SK-N-SH (cell line): ENCODE measurements around the gene RCCD1. TPM values are rescaled to one million over a fixed set of nuclear protein-coding genes. Genes with fewer than 3 reads are reported as not detected.

Source experiments
- CTCF ChIA-PET: fragments of 300-600, 350-600 bp; formaldehyde crosslinking; extraction: SDS; loops from one replicate; lab custom pipeline; 2021; lab: Yijun Ruan, JAX
- POLR2A ChIA-PET: fragments of 350-600 bp; sonication (Branson Sonifier 250); formaldehyde crosslinking; extraction: SDS; loops from one replicate; lab custom pipeline; 2020; ENCODE audit warnings: antibody characterized with exemption, inconsistent platforms; lab: Yijun Ruan, JAX
- DNase-seq: peaks from one replicate; pipeline ENCODE4 v3.0.0; 2012
- H2AFZ ChIP-seq: fragments of 200-600 bp; sonication (generic); 2 replicates; pipeline ENCODE4 v1.8.1; 2016; ENCODE audit warnings: antibody characterized with exemption, mild to moderate bottlenecking, low read depth
- H3F3A ChIP-seq: fragments of 200-600 bp; sonication (generic); replicated peaks from 2 replicates; pipeline ENCODE3; 2016; ENCODE audit warnings: antibody characterized with exemption, mild to moderate bottlenecking; ENCODE audit not compliant: insufficient read depth
- H3K27ac ChIP-seq, 2 experiments: fragments of 200-500 bp in 1 of 2; fragments of 200-600 bp in 1 of 2; sonication (Bioruptor generic) in 1 of 2; sonication (generic), shearing (Covaris generic) in 1 of 2; 2 replicates each; pipeline versions ENCODE4 v1.5.1 to v1.6.1; 2014 to 2016; ENCODE audit warnings: low read depth in 2 of 2, inconsistent platforms in 1 of 2, low read length in 1 of 2, mild to moderate bottlenecking in 1 of 2, mixed read lengths in 1 of 2
- H3K27me3 ChIP-seq: fragments of 200-600 bp; sonication (generic), shearing (Covaris generic); 2 replicates; pipeline ENCODE4 v1.6.1; 2016; ENCODE audit warnings: mixed run types; ENCODE audit not compliant: insufficient read depth
- H3K36me3 ChIP-seq, 2 experiments: fragments of 200-500 bp in 1 of 2; fragments of 200-600 bp in 1 of 2; sonication (Bioruptor generic) in 1 of 2; sonication (generic) in 1 of 2; replicated peaks in 1 of 2; 2 replicates each; pipeline versions ENCODE3 to v1.5.1; 2014 to 2016; ENCODE audit warnings: low read length in 1 of 2, mild to moderate bottlenecking in 1 of 2; ENCODE audit not compliant: insufficient read depth in 2 of 2, control insufficient read depth in 1 of 2
- H3K4me1 ChIP-seq, 2 experiments: fragments of 200-500 bp in 1 of 2; fragments of 200-600 bp in 1 of 2; sonication (Bioruptor generic) in 1 of 2; sonication (generic), shearing (Covaris generic) in 1 of 2; 2 replicates each; pipeline versions ENCODE4 v1.5.1 to v1.6.1; 2014 to 2016; ENCODE audit warnings: low read depth in 1 of 2, low read length in 1 of 2, mixed run types in 1 of 2; ENCODE audit not compliant: insufficient read depth in 2 of 2, control insufficient read depth in 1 of 2
- H3K4me2 ChIP-seq: fragments of 200-600 bp; sonication (generic), shearing (Covaris generic); 2 replicates; pipeline ENCODE4 v1.6.1; 2017; ENCODE audit warnings: mixed run types
- H3K4me3 ChIP-seq, 2 experiments: fragments of 200-500 bp in 1 of 2; fragments of 200-600 bp in 1 of 2; sonication (Bioruptor generic) in 1 of 2; sonication (generic), shearing (Covaris generic) in 1 of 2; 2 replicates each; pipeline versions ENCODE4 v1.5.1 to v1.8.1; 2014 to 2016; ENCODE audit warnings: low read depth in 2 of 2, inconsistent platforms in 1 of 2, low read length in 1 of 2, mild to moderate bottlenecking in 1 of 2, mixed read lengths in 1 of 2, moderate library complexity in 1 of 2
- H3K79me2 ChIP-seq: fragments of 200-600 bp; sonication (generic); 2 replicates; pipeline ENCODE4 v1.8.1; 2017; ENCODE audit warnings: mild to moderate bottlenecking; ENCODE audit not compliant: insufficient read depth
- H3K9ac ChIP-seq: fragments of 200-600 bp; sonication (generic); 2 replicates; pipeline ENCODE4 v1.6.1; 2017; ENCODE audit warnings: mixed run types
- H3K9me2 ChIP-seq: fragments of 200-600 bp; sonication (generic); 2 replicates; pipeline ENCODE4 v1.6.1; 2017; ENCODE audit warnings: mixed run types
- H3K9me3 ChIP-seq: fragments of 200-600 bp; sonication (generic); 2 replicates; pipeline ENCODE4 v1.6.1; 2017; ENCODE audit warnings: mixed run types, mild to moderate bottlenecking, moderate library complexity
- H4K20me1 ChIP-seq: fragments of 200-600 bp; sonication (generic); 2 replicates; pipeline ENCODE4 v1.6.1; 2017; ENCODE audit warnings: mild to moderate bottlenecking, mixed run types; ENCODE audit not compliant: insufficient read depth
- ELF1 ChIP-seq: IDR thresholded peaks from 2 replicates; pipeline ENCODE4 v1.4.0; 2012
- GABPA ChIP-seq: IDR thresholded peaks from 2 replicates; pipeline ENCODE4 v1.4.0; 2012; ENCODE audit warnings: low read depth, mild to moderate bottlenecking
- JUND ChIP-seq: IDR thresholded peaks from 2 replicates; pipeline ENCODE4 v1.4.0; 2012
- MEF2A ChIP-seq: IDR thresholded peaks from 2 replicates; pipeline ENCODE4 v1.4.0; 2012; ENCODE audit warnings: low read depth, borderline replicate concordance
- NRF1 ChIP-seq: IDR thresholded peaks from 2 replicates; pipeline ENCODE4 v1.6.1; 2012; ENCODE audit warnings: low read depth, mild to moderate bottlenecking, low read length
- POLR2AphosphoS5 ChIP-seq: IDR thresholded peaks from 2 replicates; pipeline ENCODE4 v1.6.1; 2012; ENCODE audit warnings: low read depth, low read length
- RAD21 ChIP-seq: IDR thresholded peaks from 2 replicates; pipeline ENCODE4 v1.6.1; 2012; ENCODE audit warnings: mild to moderate bottlenecking, low read length
- RXRA ChIP-seq: IDR thresholded peaks from 2 replicates; pipeline ENCODE4 v1.4.0; 2012; ENCODE audit warnings: low read depth, mild to moderate bottlenecking, borderline replicate concordance
- WGBS: methylation state at CpG from one replicate; pipeline ENCODE4 v1.1.6; 2017; ENCODE audit warnings: low lambda C conversion rate; 5-methylcytosine and 5-hydroxymethylcytosine counted together
- polyA plus RNA-seq, 3 experiments: library from polyadenylated mRNA; depleted of rRNA; stranded (reverse); fragments of >200 nt; gene quantifications; 2 replicates each; pipeline ENCODE4 v1.2.3, GENCODE V29; 2012
- TF ChIP-seq, protein P1 (sequence below): fragments of 200-600 bp; sonication (generic); IDR thresholded peaks from 2 replicates; pipeline ENCODE4 v1.6.1; 2017; ENCODE audit warnings: antibody characterized with exemption, mild to moderate bottlenecking, moderate library complexity
- TF ChIP-seq, protein P2 (sequence below): IDR thresholded peaks from 2 replicates; pipeline ENCODE4; 2012
- TF ChIP-seq, protein P3 (sequence below): IDR thresholded peaks from 2 replicates; pipeline ENCODE4 v1.4.0; 2012; ENCODE audit warnings: low read depth, borderline replicate concordance
- TF ChIP-seq, protein P4 (sequence below): IDR thresholded peaks from 2 replicates; pipeline ENCODE4 v1.4.0; 2012; ENCODE audit warnings: low read depth, borderline replicate concordance

Gene RCCD1
- polyA plus RNA-seq, 1 of the 3 experiments (the other 2 are of a cell fraction), result 21.2 TPM

DNA sequence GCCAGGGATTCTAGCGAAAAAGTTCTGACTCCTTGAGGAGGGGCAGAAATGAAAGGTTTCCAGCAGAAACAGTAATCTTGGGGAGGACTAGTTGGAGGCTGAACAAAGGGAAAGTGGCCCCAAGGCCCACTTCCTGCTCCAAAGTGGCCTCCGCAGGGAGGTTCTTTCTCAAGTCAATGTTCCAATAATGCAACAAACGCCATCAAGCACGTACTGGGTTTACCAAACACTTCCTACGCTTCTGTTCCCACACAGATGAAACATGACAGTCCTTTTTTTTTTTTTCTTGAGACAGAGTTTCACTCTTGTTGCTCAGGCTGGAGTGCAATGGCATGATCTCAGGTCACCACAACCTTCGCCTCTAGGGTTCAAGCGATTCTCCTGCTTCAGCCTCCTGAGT lies 9.6 kb upstream of the RCCD1 start:
- ChIA-PET CTCF (interaction anchor here (4.8 to 11.4 kb wide), 2 partner anchors 12 to 13 kb away, joined by 41 to 108 read pairs; partner anchors contain the start of genes HDDC3 and UNC45A), POLR2A (no interaction called here)
- H3K9ac ChIP-seq, result no peak overlapping the region

More for the DNA sequence above, 9.6 kb upstream of the RCCD1 start:
- H3K27me3 ChIP-seq, result no peaks in the 10 kb centered on the region
- TF ChIP-seq, protein P1, sequence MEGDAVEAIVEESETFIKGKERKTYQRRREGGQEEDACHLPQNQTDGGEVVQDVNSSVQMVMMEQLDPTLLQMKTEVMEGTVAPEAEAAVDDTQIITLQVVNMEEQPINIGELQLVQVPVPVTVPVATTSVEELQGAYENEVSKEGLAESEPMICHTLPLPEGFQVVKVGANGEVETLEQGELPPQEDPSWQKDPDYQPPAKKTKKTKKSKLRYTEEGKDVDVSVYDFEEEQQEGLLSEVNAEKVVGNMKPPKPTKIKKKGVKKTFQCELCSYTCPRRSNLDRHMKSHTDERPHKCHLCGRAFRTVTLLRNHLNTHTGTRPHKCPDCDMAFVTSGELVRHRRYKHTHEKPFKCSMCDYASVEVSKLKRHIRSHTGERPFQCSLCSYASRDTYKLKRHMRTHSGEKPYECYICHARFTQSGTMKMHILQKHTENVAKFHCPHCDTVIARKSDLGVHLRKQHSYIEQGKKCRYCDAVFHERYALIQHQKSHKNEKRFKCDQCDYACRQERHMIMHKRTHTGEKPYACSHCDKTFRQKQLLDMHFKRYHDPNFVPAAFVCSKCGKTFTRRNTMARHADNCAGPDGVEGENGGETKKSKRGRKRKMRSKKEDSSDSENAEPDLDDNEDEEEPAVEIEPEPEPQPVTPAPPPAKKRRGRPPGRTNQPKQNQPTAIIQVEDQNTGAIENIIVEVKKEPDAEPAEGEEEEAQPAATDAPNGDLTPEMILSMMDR, result no peak
- TF ChIP-seq JUND, result no peak
- TF ChIP-seq RXRA, result no peak
- TF ChIP-seq MEF2A, result no peak
- no peak for TF ChIP-seq POLR2AphosphoS5
- no peak for TF ChIP-seq RAD21
- TF ChIP-seq, protein P2, sequence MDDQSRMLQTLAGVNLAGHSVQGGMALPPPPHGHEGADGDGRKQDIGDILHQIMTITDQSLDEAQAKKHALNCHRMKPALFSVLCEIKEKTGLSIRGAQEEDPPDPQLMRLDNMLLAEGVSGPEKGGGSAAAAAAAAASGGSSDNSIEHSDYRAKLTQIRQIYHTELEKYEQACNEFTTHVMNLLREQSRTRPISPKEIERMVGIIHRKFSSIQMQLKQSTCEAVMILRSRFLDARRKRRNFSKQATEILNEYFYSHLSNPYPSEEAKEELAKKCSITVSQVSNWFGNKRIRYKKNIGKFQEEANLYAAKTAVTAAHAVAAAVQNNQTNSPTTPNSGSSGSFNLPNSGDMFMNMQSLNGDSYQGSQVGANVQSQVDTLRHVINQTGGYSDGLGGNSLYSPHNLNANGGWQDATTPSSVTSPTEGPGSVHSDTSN, result no peak
- TF ChIP-seq, protein P3, sequence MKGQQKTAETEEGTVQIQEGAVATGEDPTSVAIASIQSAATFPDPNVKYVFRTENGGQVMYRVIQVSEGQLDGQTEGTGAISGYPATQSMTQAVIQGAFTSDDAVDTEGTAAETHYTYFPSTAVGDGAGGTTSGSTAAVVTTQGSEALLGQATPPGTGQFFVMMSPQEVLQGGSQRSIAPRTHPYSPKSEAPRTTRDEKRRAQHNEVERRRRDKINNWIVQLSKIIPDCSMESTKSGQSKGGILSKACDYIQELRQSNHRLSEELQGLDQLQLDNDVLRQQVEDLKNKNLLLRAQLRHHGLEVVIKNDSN, result no peak
- TF ChIP-seq NRF1, result no peak
- TF ChIP-seq, protein P4, sequence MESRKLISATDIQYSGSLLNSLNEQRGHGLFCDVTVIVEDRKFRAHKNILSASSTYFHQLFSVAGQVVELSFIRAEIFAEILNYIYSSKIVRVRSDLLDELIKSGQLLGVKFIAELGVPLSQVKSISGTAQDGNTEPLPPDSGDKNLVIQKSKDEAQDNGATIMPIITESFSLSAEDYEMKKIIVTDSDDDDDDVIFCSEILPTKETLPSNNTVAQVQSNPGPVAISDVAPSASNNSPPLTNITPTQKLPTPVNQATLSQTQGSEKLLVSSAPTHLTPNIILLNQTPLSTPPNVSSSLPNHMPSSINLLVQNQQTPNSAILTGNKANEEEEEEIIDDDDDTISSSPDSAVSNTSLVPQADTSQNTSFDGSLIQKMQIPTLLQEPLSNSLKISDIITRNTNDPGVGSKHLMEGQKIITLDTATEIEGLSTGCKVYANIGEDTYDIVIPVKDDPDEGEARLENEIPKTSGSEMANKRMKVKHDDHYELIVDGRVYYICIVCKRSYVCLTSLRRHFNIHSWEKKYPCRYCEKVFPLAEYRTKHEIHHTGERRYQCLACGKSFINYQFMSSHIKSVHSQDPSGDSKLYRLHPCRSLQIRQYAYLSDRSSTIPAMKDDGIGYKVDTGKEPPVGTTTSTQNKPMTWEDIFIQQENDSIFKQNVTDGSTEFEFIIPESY, result no peak
- TF ChIP-seq ELF1, result no peak
- TF ChIP-seq GABPA, result no peak
- no peak for DNase-seq
- no peaks in the 10 kb centered on the region for H3K4me1 ChIP-seq
- H3K9me2 ChIP-seq, result no peaks in the 10 kb centered on the region
- H3K79me2 ChIP-seq, result no peaks in the 10 kb centered on the region
- H3K36me3 ChIP-seq, result peaks cover 23 to 76% of the 10 kb centered on the region in 2 experiments
- H2AFZ ChIP-seq, result no peak overlapping the region
- no peak overlapping the region for H3K4me2 ChIP-seq
- H3K27ac ChIP-seq, result no peak overlapping the region
- H3K4me3 ChIP-seq, result no peak overlapping the region
- no peaks in the 10 kb centered on the region for H4K20me1 ChIP-seq
- no peaks in the 10 kb centered on the region for H3F3A ChIP-seq
- 94% methylated on average over 7 of the region's 7 CpGs for WGBS
- no peaks in the 10 kb centered on the region for H3K9me3 ChIP-seq
